ENCODE measurements around the gene ABLIM1.

DNA sequence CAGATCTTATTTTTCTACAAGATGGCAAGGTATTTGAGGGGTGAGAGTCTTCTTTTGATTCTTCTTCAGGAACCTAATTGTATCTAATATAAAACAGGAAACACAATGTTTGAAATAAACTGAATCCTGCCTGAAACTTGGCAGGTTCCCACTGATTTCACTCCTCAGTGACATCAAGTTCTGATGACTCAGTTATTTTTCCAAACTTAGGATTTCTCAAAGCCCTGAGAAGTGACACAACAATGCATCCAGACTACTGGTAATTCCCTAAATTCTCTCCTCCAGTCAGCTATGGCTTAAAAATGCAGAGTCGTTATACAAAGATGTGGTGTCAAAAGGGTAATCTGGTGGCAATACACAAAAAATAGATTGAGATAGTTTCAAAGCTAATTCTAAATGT lies 80.9 kb downstream of the ABLIM1 start:
- TF ChIP-seq, protein P1, sequence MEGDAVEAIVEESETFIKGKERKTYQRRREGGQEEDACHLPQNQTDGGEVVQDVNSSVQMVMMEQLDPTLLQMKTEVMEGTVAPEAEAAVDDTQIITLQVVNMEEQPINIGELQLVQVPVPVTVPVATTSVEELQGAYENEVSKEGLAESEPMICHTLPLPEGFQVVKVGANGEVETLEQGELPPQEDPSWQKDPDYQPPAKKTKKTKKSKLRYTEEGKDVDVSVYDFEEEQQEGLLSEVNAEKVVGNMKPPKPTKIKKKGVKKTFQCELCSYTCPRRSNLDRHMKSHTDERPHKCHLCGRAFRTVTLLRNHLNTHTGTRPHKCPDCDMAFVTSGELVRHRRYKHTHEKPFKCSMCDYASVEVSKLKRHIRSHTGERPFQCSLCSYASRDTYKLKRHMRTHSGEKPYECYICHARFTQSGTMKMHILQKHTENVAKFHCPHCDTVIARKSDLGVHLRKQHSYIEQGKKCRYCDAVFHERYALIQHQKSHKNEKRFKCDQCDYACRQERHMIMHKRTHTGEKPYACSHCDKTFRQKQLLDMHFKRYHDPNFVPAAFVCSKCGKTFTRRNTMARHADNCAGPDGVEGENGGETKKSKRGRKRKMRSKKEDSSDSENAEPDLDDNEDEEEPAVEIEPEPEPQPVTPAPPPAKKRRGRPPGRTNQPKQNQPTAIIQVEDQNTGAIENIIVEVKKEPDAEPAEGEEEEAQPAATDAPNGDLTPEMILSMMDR (conservative IDR thresholded peaks at IDR 0.05 in 1 of 2, IDR thresholded peaks at IDR 0.05 in 1 of 2; ENCODE audit: extremely low read depth in 1 of 2, insufficient read depth in 1 of 2, low read depth in 1 of 2, low read length in 2 of 2) = no peak
- TF ChIP-seq EZH2 (IDR thresholded peaks at IDR 0.05; ENCODE audit: borderline replicate concordance, low read length) = no peak
